GM12801 (cell line): ENCODE data around the gene NOTCH3.

ENCODE experiments used
- CTCF ChIP-seq: IDR thresholded peaks from one replicate; pipeline ENCODE4 v1.5.1; 2011; ENCODE audit warnings: control low read depth; ENCODE audit not compliant: insufficient read length; ENCODE audit errors: extremely low read depth

The NOTCH3 gene

GRCh38 chr19:15198951-15199660 is 1.7 kb downstream of the NOTCH3 start:
- no peak for TF ChIP-seq CTCF

- no peak for TF ChIP-seq CTCF
These were observed 2.9 kb downstream of the NOTCH3 start for GRCh38 chr19:15197942-15198341.

GRCh38 chr19:15197275-15197941 is 3.4 kb downstream of the NOTCH3 start:
- no peak for TF ChIP-seq CTCF

- TF ChIP-seq CTCF = no peak
These were observed 4.3 kb downstream of the NOTCH3 start for GRCh38 chr19:15196360-15197005.

- no peak for TF ChIP-seq CTCF
These were observed 5.1 kb downstream of the NOTCH3 start for GRCh38 chr19:15195371-15196334.

- TF ChIP-seq CTCF = no peak
These were observed 5.9 kb downstream of the NOTCH3 start for GRCh38 chr19:15194938-15195337.
